ENCODE data around the gene KRT10. TPM values are rescaled to one million over a fixed set of nuclear protein-coding genes. Genes with fewer than 3 reads are reported as not detected.
A peak's percentile ranks its signal among the peaks of the same experiment; 100 is the strongest.

KRT10 gene
- total RNA-seq, 2 donors from 2014 or later = 5.8 to 23.6 TPM

DNA sequence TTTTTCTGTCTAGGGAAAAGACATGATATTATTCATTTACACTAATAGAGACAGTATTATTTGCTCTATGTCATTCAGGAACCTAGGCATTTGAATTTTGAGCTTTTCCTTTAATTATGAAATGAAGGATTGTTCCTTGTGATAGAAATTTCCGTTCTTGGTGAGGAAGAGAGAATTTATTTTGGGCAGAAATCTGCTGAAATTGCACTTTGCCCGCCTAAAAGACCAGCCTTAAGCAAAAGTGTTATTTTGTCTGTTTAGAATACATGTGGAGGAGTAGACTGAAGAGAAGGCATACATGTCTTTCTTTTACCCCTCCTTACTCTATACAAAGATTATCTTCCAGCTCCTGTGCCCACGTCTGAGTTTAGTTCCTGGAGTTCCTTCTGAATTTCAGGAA is 16.8 kb upstream of the KRT10 start:
- no peak overlapping the region for H3K27ac ChIP-seq
- H3K36me3 ChIP-seq = no peaks in the 10 kb centered on the region
- no peak for DNase-seq (ENCODE audit: low spot score)
- H3K9me3 ChIP-seq = no peaks in the 10 kb centered on the region
- TF ChIP-seq, protein P1, sequence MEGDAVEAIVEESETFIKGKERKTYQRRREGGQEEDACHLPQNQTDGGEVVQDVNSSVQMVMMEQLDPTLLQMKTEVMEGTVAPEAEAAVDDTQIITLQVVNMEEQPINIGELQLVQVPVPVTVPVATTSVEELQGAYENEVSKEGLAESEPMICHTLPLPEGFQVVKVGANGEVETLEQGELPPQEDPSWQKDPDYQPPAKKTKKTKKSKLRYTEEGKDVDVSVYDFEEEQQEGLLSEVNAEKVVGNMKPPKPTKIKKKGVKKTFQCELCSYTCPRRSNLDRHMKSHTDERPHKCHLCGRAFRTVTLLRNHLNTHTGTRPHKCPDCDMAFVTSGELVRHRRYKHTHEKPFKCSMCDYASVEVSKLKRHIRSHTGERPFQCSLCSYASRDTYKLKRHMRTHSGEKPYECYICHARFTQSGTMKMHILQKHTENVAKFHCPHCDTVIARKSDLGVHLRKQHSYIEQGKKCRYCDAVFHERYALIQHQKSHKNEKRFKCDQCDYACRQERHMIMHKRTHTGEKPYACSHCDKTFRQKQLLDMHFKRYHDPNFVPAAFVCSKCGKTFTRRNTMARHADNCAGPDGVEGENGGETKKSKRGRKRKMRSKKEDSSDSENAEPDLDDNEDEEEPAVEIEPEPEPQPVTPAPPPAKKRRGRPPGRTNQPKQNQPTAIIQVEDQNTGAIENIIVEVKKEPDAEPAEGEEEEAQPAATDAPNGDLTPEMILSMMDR (IDR thresholded peaks at IDR 0.05) = no peak
- no peak for TF ChIP-seq POLR2A (IDR thresholded peaks at IDR 0.05)
- TF ChIP-seq POLR2AphosphoS5 (IDR thresholded peaks at IDR 0.05) = no peak
- 89% methylated on average over 3 of the region's 3 CpGs for WGBS
- intact Hi-C loops (cut with DNase I) = no loop called here
- H3K4me1 ChIP-seq (replicated peaks) = no peaks in the 10 kb centered on the region
- no peak overlapping the region for H3K4me3 ChIP-seq
- H3K27me3 ChIP-seq (replicated peaks; ENCODE audit: insufficient read depth) = no peaks in the 10 kb centered on the region

DNA sequence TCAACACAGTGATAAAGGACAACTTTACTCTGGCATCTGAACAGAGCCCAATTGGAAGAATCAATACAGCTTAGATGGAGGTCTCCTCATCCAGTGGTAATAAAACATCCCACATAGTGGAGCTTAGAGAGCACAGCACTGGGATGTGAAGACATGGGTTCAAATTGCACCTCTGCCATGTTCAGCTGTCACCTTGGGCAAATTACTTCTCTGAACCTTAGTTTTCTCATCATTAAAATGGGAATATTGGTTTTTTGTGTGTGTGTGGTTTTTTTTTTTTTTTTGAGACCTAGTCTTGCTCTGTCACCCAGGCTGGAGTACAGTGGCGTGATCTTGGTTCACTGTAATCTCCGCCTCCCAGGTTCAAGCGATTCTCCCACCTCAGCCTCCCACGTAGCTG is 13.6 kb upstream of the KRT10 start:
- intact Hi-C loops (cut with DNase I) = no loop called here
- no peaks in the 10 kb centered on the region for H3K9me3 ChIP-seq
- TF ChIP-seq POLR2AphosphoS5 (IDR thresholded peaks at IDR 0.05) (no peak), POLR2A (IDR thresholded peaks at IDR 0.05) (no peak)
- TF ChIP-seq, protein P1 (IDR thresholded peaks at IDR 0.05) = no peak
- no peak for DNase-seq (ENCODE audit: low spot score)
- no peaks in the 10 kb centered on the region for H3K4me1 ChIP-seq (replicated peaks)
- H3K27me3 ChIP-seq (replicated peaks; ENCODE audit: insufficient read depth) = no peaks in the 10 kb centered on the region
- no peak overlapping the region for H3K27ac ChIP-seq
- H3K36me3 ChIP-seq = no peaks in the 10 kb centered on the region
- H3K4me3 ChIP-seq = no peak overlapping the region
- 95% methylated on average over 4 of the region's 4 CpGs for WGBS

DNA sequence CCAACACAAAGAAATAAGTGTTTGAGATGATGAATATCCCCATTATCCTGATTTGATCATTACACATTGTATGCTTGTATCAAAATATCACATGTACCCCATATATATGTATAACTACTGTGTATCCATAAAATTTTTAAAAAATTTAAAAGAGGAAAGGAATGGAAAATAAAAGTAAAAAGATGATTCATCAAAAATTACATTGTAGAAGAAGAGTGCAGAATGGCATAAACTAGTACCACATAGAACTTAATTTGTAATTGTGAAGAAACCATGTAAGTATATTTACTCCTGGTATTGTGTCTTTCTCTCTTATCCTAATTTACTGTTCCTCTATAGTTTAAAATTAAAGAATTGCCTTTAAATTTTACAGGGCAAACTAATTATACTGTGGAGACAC is 11.5 kb upstream of the KRT10 start:
- intact Hi-C loops (cut with DNase I) = no loop called here
- no peaks in the 10 kb centered on the region for H3K9me3 ChIP-seq
- TF ChIP-seq POLR2A (IDR thresholded peaks at IDR 0.05) = no peak
- TF ChIP-seq, protein P1 (IDR thresholded peaks at IDR 0.05) = no peak
- TF ChIP-seq POLR2AphosphoS5 (IDR thresholded peaks at IDR 0.05) = no peak
- H3K4me1 ChIP-seq (replicated peaks) = no peaks in the 10 kb centered on the region
- no peaks in the 10 kb centered on the region for H3K27me3 ChIP-seq (replicated peaks; ENCODE audit: insufficient read depth)
- H3K36me3 ChIP-seq = no peaks in the 10 kb centered on the region
- H3K27ac ChIP-seq = no peak overlapping the region
- no peak for DNase-seq (ENCODE audit: low spot score)
- H3K4me3 ChIP-seq = no peak overlapping the region

DNA sequence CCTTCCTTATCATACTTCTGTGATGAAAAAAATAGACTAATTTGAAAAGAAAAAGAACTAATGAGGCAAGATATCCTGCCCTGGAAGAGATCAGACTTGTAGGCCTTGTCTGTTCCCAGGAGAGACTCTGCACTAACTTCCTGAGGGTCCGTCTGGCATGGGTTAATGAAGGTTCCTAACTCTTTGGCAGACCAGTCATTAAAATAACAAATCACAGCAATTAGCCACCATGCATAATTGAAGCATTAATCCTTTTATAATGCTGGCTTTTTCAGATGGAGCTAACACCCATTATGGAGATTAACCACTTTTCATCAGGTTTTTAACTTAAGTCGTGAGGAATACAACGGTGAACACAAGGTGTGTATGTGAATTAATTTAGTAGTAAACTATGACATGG is 10.4 kb upstream of the KRT10 start:
- Histone ChIP-seq H3K27ac (no peak overlapping the region), H3K4me3 (no peak overlapping the region), H3K9me3 (no peaks in the 10 kb centered on the region), H3K36me3 (no peaks in the 10 kb centered on the region), H3K27me3 (replicated peaks; ENCODE audit: insufficient read depth) (no peaks in the 10 kb centered on the region), H3K4me1 (replicated peaks) (no peaks in the 10 kb centered on the region)
- intact Hi-C loops (cut with DNase I) = no loop called here
- no peak for DNase-seq (ENCODE audit: low spot score)
- WGBS = 81% methylated on average over 3 of the region's 3 CpGs
- TF ChIP-seq POLR2A (IDR thresholded peaks at IDR 0.05) (no peak), POLR2AphosphoS5 (IDR thresholded peaks at IDR 0.05) (no peak)
- TF ChIP-seq, protein P1 (IDR thresholded peaks at IDR 0.05) = no peak

DNA sequence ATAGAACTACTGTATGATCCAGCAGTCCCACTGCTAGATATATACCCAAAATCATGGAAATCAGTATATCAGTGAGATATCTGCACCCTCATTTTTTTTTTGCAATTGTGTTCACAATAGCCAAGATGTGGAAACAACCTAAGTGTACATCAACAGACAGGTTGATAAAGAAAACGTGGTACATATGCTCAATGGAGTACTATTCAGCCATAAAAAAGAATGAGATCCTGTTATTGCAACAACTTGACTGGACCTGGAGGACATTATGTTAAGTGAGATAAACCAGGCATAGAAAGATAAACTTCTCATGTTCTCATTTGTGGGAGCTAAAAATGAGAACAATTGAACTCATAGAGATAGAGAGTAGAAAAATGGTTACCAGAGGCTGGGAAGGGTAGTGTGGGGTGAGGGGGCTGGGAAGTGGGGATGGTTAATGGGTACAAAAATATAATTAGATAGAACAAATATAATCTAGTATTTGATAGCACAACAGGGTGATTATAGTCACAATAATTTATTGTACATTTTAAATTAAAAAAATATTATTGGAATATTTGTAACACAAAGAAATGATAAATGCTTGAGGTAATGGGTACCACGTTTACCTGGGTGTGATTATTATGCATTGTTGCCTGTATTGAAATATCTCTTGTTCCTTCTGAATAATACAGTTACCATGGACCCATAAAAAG is 7.8 kb upstream of the KRT10 start:
- intact Hi-C loops (cut with DNase I) = no loop called here
- Histone ChIP-seq H3K27ac (peak overlapping the region in 1 of 2 donors; percentile 74), H3K36me3 (no peaks in the 10 kb centered on the region), H3K27me3 (replicated peaks; ENCODE audit: insufficient read depth) (no peaks in the 10 kb centered on the region), H3K4me1 (replicated peaks) (no peaks in the 10 kb centered on the region), H3K9me3 (no peaks in the 10 kb centered on the region), H3K4me3 (no peak overlapping the region)
- TF ChIP-seq, protein P1 (IDR thresholded peaks at IDR 0.05) = no peak
- TF ChIP-seq POLR2AphosphoS5 (IDR thresholded peaks at IDR 0.05) (no peak), POLR2A (IDR thresholded peaks at IDR 0.05) (no peak)
- no peak for DNase-seq (ENCODE audit: low spot score)
- 93% methylated on average over 2 of the region's 2 CpGs for WGBS

Data from prostate gland (tissue), 2 donors.